ENCODE results near the gene RABGGTA.

The RABGGTA gene

GRCh38 chr14:24293525-24293924 is 22.1 kb upstream of the RABGGTA start:
- in situ Hi-C loops (cut with HindIII; ENCODE audit: low sequenced_read_pairs), result no loop called here
- H3K4me3 ChIP-seq (ENCODE audit: low read depth, low read length), result no peak overlapping the region
- no peak for DNase-seq (ENCODE audit: low read depth)
- no peak for TF ChIP-seq CTCF (IDR thresholded peaks at IDR 0.05; ENCODE audit: low read depth, low read length, missing control alignments)

- no peak for DNase-seq (ENCODE audit: low read depth)
- no peak overlapping the region for H3K4me3 ChIP-seq (ENCODE audit: low read depth, low read length)
- no peak for TF ChIP-seq CTCF (IDR thresholded peaks at IDR 0.05; ENCODE audit: low read depth, low read length, missing control alignments)
- in situ Hi-C loops (cut with HindIII; ENCODE audit: low sequenced_read_pairs), result no loop called here
Observed at GRCh38 chr14:24292118-24292807, 20.9 kb upstream of the RABGGTA start.

GRCh38 chr14:24291446-24292117 is 20.2 kb upstream of the RABGGTA start:
- in situ Hi-C loops (cut with HindIII; ENCODE audit: low sequenced_read_pairs), result no loop called here
- H3K4me3 ChIP-seq (ENCODE audit: low read depth, low read length), result no peak overlapping the region
- TF ChIP-seq CTCF (IDR thresholded peaks at IDR 0.05; ENCODE audit: low read depth, low read length, missing control alignments), result no peak
- DNase-seq (ENCODE audit: low read depth), result no peak

GRCh38 chr14:24290746-24291145 is 19.3 kb upstream of the RABGGTA start:
- no peak overlapping the region for H3K4me3 ChIP-seq (ENCODE audit: low read depth, low read length)
- in situ Hi-C loops (cut with HindIII; ENCODE audit: low sequenced_read_pairs), result no loop called here
- no peak for DNase-seq (ENCODE audit: low read depth)
- TF ChIP-seq CTCF (IDR thresholded peaks at IDR 0.05; ENCODE audit: low read depth, low read length, missing control alignments), result no peak

GRCh38 chr14:24289649-24290280 is 18.4 kb upstream of the RABGGTA start:
- in situ Hi-C loops (cut with HindIII; ENCODE audit: low sequenced_read_pairs), result no loop called here
- no peak for DNase-seq (ENCODE audit: low read depth)
- H3K4me3 ChIP-seq (ENCODE audit: low read depth, low read length), result no peak overlapping the region
- TF ChIP-seq CTCF (IDR thresholded peaks at IDR 0.05; ENCODE audit: low read depth, low read length, missing control alignments), result no peak

- DNase-seq (ENCODE audit: low read depth), result no peak
- no peak for TF ChIP-seq CTCF (IDR thresholded peaks at IDR 0.05; ENCODE audit: low read depth, low read length, missing control alignments)
- in situ Hi-C loops (cut with HindIII; ENCODE audit: low sequenced_read_pairs), result no loop called here
- no peak overlapping the region for H3K4me3 ChIP-seq (ENCODE audit: low read depth, low read length)
Observed at GRCh38 chr14:24286996-24287395, 15.6 kb upstream of the RABGGTA start.
